HG03175 (cell line): ENCODE results near the gene HIF1A.

Experiments
- ATAC-seq: cut with Tn5 transposase; IDR thresholded peaks from one replicate; pipeline ENCODE4 v1.9.1; 2021; ENCODE audit warnings: mild to moderate bottlenecking, moderate library complexity; ENCODE audit not compliant: unreplicated experiment

Gene HIF1A

DNA sequence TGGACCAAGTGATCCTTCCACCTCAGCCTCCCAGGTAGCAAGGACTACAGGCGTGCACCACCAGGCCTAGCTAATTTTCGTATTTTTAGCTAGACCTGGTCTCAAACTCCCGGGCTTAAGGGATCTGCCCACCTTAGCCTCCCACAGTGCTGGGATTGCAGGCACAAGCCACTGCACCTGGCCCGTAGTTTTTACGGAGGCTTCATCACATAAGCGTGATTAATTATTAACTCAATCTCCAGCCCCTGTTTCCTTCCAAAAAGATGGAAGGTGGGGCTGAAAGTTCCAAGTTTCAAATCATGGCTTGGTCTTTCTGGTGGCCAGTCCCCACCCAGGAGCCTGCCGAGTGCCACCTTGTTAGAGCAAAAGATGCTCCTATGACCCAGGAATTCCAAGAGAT, 22.5 kb upstream of the HIF1A start:
- no peak for ATAC-seq

DNA sequence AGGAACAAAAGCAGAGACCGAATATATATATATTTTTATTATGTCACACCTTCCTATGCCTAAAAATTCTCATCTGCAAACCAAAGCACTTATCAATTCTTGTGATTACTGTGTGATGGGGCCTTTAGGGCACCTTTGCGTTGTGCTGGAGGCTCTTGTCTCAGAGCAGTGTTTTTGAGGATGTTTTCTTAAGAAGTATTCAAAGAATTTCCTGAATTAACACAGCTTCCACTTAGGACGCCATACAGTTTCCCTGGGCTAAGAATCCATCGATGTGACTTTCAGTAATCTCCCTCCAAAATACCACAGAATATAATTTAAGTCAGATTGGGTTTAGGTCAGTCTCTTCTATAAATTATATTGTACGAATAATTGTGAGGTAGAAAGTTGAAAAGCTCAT, 22.0 kb upstream of the HIF1A start:
- ATAC-seq = no peak

DNA sequence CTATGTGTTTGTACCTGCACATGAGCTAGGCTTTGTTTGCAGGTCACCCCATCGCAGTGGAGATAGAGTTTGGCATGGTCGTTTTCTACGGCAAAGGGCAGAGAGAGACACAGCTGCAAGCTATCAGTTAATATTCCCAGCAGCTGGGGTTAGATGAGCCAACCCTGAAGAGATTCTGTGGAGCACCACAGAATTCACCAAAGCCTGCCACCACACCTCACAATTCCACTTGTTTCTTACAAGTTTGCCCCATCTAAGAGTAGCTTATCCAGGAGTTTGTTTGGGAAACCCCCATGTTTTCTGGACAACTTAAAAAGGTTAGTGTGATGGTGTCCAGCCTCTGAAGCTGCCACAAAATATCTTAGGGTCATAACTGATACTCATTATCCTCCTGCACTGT, 20.0 kb upstream of the HIF1A start:
- ATAC-seq = no peak

DNA sequence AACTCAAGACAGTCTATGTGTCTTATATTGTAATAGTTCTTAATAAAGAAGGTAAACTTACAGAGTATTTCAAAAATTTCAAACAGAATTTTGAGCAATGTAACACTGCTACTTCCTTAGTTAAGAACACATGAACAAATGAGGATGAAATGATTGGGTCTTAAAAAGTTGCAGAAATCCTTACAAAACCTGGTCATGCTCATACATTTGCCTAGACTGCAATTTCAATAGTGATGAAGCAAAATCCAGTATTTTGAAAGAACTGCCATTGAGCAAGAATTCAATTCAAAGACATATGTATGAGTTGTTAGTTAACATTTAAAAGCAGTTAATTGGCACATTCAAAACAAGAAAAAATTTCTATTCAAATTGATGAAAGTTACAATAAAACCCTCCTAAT, 17.8 kb upstream of the HIF1A start:
- ATAC-seq = no peak

DNA sequence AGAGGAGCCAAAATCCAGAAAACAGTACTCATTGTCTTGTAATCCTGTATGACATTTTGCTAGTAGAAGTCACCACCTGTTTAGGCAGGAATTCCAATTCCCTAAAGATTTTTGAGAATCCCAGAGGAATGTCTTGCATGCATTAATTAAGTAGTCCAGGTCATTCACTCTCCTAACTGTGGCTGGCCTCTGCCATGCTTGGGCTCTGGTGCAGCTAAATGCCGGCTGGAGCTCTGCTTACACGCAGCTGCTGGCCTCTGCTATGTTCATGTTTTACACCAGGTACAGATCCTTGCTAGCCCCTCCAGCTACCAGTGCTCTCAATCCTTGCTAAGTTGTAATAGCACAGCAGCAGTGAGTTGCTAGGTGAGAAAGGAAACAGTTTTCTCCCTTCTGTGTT, 16.3 kb upstream of the HIF1A start:
- no peak for ATAC-seq

DNA sequence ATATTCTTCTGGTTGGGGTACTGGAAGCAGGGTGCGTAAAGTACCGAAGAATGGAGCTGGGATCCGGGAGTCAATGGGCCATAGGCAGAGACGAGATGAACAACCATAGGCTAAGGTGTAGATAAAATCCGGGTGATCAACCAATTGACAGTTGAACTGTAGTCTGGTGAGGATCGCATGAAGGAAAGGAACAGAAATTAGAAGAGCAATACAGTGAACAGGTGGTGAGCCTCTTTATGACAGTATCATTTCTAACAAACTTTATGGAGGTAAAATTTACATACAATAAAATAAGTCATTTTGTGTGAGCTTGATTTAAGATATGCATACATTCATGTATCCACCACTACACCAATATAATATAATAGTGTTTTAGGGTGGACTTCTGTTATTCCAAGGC, 13.9 kb upstream of the HIF1A start:
- ATAC-seq = no peak

DNA sequence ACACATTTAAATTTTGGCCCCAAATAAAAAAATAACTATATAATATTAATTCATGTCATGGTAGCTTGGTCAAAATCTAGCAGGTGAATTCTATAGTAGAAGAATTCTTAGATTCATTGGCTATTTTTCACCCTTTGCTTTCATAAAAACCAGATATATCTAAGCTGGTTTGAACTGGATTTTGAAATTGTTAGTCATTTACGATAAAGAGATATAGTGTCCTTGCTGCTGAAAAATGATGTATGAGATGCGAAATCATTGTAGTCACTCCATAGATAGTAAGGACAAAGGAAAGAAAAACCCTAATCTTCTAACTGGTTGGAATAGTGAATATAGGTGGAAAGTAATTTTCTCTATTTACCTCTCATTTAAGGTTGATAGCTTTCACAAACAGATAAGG, 12.2 kb upstream of the HIF1A start:
- ATAC-seq = no peak

DNA sequence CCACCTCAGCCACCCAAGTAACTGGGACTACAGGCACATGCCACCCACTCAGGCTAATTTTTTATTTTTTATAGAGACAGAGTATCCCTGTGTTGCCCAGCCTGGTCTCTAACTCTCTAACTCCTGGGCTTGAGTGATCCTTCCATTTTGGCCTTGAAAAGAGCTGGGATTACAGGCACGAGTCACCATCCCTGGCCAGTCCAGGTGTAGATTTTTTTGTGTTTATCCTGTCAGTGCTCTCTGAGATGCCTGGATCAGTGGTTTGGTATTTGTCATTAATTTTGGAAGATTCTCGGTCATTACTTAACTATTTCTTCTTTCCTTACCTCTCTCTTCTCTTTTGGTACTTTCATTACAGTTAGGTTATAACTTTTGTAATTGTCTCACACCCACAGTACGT, 5.3 kb upstream of the HIF1A start:
- no peak for ATAC-seq

DNA sequence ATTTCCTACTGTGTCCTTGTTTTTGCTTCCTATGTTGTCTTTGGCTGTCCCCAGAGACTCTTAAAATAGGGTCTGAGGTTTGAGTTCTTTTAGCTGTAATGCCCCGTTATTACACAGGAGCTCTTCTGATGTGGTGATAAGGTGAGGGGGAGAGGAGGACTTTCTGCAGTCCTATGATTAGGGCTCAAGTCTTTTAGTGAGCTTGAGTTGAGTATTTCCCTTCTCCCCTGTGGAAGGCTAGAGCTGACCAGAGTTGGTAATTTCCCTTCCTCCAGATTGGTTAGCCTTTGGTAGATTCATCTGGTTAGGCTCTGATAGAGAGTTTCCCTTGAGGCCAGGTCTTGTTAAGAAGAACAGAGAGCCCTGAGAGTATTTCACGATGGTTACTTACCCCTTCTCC, 4.3 kb upstream of the HIF1A start:
- no peak for ATAC-seq

DNA sequence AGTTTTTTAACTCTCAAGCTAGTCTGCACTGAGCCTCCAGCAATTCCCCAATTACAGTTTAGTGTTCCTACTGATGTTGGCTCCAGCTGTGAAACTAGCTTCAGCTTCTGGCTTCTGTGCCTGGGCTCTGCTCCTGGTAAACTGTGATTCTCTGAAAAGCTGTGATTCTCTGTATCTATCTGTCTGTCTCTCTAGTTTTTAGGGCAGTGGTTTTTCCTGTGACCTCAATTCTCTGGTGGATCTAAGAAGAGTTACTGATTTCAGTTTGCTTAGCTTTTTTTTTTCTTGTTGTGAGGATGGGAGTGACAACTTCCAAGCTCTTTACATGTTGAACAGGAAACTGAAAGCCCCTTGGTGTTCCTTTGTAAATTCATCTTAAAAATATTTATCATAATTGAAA, 3.8 kb upstream of the HIF1A start:
- ATAC-seq = no peak

DNA sequence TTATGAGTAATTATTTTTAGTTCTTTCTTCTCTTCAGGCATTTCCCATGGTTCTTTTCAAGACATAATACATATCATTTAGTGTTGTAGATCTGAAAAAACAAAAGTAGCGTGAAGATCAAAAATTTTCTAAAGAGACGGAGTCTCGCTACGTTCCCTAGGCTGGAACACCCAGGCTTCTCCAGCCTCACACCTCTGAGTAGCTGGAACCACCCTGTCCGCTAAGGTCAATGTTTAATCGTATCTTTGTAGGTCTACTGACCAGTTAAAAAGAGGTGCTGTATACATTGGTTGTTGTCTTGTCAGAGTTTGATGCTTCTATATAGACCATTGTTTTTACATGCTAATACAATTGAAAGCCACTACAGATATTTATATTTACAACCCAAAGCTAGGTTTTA, 1.3 kb upstream of the HIF1A start:
- no peak for ATAC-seq

DNA sequence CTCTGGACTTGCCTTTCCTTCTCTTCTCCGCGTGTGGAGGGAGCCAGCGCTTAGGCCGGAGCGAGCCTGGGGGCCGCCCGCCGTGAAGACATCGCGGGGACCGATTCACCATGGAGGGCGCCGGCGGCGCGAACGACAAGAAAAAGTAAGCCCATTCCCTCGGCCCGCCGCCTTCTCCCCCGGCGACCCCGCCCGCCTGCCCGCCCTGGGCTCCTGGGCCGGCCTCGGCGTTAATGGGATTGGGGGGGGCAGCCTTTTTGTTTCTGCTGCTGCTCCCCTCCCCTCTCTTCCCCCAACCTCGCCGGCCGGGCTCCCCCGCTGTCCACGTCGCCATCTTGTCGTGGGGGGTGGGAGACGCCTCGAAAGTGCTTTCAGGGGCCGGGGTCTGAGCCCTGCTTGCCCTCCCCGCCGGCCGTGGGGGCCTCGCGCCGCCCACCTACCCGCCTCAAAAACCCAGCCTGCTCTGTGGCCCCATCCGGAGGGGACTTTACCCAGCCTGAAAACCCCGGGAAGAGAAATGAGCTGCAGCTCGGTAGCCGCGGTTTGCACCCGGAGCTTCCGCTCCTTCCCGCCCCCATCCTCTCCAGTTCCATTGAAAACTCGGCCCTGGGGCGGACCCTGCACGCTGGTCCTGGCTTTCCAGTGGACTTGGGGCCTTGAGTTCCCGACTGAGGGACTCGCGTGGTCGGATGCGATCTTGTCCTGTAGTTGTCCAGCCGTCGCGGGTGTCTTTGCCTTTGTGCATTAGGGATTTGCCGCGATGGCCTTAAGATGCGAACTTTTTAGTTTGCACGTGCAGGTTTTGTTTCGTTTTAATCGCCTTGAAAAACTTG, 598 bp downstream of the HIF1A start:
- ATAC-seq = peak; percentile 11

DNA sequence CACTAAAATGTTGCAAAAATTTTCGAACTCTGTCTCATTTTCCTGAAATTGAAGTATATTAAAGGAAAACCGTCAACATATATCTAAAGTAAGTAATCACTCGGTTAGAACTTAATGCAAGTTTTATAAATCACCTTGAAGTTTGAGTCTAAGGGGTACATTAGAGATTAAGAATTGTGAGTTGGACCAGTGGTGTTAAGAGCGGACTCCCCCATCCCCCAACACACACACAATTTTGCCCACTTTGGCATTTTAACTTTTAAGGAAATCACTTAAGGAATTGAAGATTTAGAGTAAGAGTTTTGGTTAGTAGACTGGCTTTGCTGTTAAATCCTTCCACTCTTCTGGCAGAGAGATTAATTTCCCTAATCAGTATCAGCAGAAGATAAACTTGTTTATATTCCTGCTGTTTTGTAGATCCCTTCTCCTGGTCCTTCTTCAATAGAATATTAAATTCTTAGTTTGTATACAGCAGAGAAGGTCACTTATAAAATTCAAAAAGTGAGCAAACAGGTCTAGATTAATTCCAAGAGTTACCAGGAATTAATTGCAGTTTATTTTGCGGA, 1.5 kb downstream of the HIF1A start:
- ATAC-seq = no peak

DNA sequence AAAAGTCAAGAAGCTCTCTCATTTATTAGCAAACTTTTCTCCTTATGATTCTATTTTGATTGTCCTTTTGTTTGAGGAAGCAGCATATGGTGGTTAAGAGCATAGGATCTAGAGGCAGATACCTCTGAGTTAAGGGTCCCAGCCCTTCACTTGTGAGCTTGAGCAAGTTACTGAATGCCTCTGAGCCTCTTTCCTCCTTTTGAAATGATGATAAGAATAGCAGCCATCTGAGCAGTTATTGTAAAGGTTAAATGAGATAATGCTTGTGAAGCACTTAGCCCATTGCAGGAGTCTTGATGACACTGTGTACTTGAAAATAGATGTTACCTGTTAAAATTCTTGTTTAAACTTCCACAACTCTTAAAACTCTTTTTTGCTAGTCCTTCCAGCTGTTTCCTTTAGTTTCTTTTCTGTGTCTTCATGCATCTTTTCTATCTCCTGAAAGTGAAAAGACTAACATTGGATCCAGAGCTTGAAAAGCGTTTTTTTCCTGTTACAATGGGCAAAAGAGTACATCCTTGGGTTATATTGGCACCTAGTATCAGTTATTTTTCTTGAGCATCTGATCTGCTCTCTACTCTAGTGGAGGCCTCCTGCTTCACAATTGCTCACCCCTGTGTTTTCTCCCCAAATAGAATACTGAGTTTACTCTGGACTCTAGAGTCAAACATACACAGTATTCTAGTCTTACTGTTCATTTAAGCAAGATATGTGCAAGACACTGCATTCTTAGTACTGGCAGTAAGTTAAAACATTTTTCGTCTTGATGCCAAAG, 3.1 kb downstream of the HIF1A start:
- ATAC-seq = no peak

DNA sequence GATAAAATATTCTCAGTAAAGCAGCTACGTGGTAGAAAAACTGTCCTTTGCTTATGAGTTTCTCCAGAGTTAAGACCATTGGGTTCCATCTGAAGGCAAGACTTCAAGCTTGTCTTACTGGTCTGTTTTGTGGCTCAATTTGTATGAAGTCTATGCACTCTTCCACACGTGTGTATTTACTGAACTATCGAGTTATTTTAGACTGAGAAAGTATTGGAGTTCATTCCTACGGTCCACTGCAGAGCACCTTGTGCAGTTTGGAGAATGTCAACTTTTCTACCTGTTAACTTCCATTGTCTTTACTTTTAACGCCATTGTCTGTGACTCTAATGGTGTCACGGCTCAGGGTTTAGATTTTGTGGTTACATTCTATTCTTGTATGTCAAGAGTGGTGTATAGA, 3.7 kb downstream of the HIF1A start:
- no peak for ATAC-seq

DNA sequence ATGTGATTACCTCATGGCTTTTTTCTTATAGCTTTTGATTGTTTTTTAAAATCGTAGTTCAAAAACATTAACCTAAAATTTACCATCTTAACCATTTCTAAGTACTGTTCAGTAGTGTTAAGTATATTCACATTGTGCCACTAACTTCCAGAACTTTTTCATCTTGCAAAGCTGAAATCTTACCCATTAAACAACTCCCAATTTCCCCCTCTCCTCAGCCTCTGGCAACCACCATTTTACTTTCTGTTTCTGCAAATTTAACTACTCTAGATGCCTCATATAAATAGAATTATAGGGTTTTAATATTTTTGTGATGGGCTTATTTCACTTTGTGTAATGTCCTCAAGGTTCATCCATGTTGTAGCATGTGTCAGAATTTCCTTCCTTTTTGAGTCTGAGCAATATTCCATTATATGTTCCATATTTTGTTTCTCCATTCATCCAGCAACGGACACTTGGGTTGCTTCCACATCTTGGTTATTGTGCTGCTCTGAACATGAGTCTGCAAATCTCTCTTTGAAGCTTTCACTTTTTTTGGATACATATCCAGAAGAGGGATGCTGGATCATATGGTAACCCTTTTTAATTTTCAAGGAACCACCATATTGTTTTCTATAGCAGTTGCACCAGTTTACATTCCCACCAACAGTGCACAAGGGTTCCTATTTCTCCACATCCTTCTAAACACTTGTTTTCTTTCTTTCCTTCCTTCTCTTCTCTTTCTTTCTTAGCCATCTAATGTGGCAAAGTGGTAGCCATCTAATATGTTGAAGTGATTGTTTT, 5.0 kb downstream of the HIF1A start:
- ATAC-seq = no peak

DNA sequence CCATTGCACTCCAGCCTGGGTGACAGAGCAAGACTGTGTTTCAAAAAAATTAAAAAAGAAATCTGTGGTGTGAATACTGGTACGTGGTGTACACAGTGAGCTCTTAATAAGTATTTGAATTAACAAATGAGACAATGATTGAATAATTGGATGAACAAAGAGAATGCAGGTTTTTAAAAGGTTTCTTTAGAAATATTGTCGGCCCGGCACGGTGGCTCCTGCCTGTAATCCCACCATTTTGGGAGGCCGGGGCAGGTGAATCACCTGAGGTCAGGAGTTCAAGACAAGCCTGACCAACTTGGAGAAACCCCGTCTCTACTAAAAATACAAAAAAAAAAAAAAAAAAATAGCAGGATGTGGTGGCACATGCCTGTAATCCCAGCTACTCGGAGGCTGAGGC, 6.6 kb downstream of the HIF1A start:
- no peak for ATAC-seq

DNA sequence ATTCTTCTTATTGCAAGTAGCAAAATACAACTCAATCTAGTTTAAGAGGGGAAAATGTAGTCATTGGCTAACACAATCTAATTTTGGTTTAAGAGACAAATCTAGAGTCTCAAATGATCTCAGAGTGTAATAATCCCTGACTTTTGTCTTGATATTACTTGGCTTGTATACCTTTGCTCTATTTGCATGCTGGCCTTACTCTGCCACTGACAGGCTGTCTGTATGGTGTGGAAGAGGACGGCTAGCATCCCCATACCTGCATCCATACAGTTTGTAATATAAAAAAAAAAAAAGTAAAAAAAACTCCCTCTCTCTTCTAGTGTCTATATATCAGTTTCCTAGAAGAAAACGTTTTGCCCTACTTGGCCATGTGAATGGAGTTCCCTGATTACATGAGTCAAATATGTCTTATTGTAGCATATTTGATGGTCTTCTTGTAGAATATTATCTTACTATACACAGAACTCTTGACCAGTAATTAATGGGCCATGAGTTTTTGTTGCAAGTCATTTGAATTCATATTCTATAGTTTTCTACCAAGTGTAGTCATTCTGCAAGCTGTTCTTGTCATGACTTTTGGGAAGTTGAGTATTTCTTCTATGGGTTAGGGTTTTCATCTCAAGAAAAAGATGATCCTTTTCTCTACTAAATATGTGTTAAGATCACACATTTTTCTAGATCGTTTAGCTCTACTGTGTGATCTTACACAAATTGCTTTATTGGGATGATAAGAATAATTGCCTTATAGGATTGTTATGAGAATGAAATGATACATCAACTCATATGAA, 8.2 kb downstream of the HIF1A start:
- no peak for ATAC-seq

DNA sequence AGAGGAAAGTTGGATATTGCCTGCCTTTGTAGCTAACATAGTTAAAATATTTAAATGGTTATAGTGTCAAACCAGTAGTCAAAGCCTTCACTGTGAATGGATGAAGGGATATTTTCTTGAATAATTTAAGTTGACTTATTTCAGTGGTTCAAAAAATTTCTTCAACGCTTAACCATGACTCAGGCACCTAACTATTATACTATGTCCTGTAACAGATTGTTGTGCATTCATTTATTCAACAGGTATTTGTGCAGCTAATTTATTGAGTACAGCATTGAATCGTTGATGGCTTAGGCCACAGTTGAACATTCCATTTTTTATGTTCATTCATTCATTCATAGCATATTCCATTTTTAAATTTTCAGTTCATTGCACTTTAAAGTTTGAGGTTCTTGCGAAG, 9.2 kb downstream of the HIF1A start:
- no peak for ATAC-seq

DNA sequence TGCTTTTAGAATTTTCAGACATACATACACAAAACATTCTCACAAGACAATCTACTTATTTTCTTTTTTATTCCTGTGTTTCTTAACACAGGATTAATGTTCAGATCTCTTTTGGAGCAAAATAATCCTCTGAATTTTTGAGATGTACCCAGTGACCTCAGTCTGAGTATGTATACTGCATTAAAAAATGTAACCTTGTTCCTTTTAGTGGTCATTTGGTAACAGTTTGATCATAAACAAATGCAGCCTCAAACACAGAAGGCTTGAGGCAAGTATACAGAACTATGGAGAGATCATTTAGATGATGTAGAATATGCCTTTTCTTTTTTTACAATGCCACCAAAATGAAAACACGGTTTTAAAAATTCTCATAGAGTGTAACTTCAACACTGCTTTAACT, 9.7 kb downstream of the HIF1A start:
- no peak for ATAC-seq
